Ishikawa (cell line): ENCODE measurements around the gene APLP1.
A peak's percentile ranks its signal among the peaks of the same experiment; 100 is the strongest.

ENCODE experiments used
- NFIC ChIP-seq: IDR thresholded peaks from 2 replicates; pipeline ENCODE4 v1.6.1; 2012
- TAF1 ChIP-seq: IDR thresholded peaks from 2 replicates; pipeline ENCODE4 v1.6.1; 2012; ENCODE audit warnings: low read depth, mild to moderate bottlenecking
- USF1 ChIP-seq: IDR thresholded peaks from 2 replicates; pipeline ENCODE4 v1.6.1; 2012

GRCh38 chr19:35911790-35912189, 43.4 kb downstream of the APLP1 start:
- TF ChIP-seq TAF1 (no peak), NFIC (peak; percentile 69), USF1 (no peak)
